ENCODE results near the gene CCDC9B.

The CCDC9B gene

DNA sequence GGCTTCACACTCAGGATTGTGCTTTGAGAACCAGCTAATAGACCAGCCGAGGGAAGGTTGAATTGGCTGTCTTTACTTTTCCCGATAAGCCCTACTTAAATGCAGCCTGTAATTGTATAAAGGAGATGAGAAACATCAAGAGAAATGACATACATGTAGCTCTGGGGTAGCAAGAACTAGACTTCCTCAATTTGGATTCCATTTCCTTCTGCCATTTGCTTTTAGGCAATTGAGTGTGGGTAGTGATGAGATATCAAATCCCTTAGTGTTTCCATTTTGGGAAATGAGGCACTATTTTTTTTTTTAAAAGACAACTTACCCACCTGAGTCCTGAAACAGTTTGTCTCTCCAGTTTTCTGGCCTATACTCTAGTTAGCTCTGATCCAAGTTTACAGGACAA is 15.0 kb downstream of the CCDC9B start:
- no peak for DNase-seq

DNA sequence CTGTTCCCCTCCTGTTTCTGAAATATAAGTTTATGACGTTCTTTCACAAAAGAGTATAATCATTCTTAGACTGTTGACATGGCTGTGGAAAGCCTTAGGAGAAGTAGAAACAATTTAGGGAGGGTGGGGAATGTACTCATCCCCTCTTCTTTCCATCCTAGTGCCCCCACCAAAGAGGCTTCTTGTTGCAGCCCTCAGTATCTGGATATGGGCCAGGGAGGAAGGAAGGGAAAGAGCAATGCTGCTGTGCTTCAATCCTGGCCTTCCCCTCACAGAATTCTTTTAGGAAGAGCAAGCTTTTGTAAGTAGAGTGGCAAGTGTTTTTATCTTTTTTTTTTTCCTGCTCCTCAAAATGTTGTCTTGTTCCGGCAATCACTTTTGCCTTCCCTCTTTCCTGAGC is 15.6 kb downstream of the CCDC9B start:
- no peak for DNase-seq

- DNase-seq, result no peak
Measured at GRCh38 chr15:40323953-40324937, 16.5 kb downstream of the CCDC9B start.

DNA sequence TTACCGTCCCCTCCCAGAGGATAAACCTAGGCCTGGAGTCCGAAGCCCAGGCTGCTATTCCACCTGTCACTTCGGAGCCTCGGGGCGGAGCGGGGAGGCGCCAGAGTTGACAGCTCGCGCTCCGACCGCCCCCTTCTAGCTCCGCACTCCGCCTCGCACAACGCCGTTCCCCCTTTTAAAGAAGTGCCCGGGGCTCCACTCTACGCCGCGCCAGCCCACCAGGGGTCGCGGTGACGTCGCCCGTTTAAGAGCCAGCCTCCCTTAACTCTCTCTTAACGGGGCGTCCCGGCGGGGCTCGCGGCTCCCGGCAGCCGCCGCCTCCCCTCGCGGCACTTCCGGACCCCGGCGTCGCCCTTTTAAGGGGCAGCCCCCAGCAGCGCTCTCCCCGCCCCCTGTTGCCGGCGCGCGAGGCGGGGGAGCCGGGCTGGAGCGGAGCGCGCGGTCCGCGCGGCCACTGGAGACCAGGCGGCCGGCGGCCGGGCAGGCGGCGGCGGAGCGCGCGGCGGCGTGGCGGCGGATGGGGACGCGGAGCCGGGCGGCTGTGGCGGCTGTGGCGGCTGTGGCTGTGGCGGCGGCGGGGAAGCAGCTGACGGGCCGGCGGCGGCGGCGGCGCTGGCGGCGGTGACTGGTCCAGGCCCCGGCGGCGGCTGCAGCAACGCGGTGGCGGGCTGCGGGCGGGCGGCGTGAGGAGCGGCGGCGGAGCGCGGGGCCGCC is 17.3 kb downstream of the CCDC9B start, which contains the start of gene INAFM2:
Gene INAFM2, plus strand, starts transcription at position 454 of the 714 bp plus-strand sequence. CDS start 364 bp downstream, outside the sequence.
- peak; percentile 87 for DNase-seq

GRCh38 chr15:40322531-40323238 is 18.1 kb downstream of the CCDC9B start:
- DNase-seq, result no peak

GRCh38 chr15:40320931-40321371 is 19.8 kb downstream of the CCDC9B start:
- DNase-seq, result peak; percentile 40

- no peak for DNase-seq
Measured at GRCh38 chr15:40320409-40320808, 20.3 kb downstream of the CCDC9B start.

DNA sequence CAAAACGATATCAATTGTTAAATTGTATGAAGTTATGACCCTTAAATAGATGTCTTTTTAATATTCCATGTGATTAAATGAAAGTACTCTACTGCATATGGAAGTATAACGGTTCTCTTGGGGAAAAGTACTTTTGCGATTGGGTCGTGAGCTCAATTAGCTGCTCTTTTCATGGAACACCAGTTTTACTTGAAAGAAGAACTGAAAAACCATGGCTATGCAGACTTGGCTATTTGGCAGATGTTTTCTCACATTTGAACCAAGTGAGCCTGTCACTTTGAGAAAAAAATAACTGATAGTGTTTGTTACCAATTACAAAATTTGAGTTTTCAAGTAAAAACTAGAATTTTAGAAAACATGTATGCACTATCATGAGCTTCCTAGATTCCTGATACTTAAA is 23.2 kb downstream of the CCDC9B start:
- DNase-seq, result no peak

- no peak for DNase-seq
Measured at GRCh38 chr15:40316931-40317330, 23.8 kb downstream of the CCDC9B start.

- DNase-seq, result no peak
Measured at GRCh38 chr15:40314723-40315276, 25.9 kb downstream of the CCDC9B start.

- peak; percentile 46 for DNase-seq
Measured at GRCh38 chr15:40313531-40314398, 27.0 kb downstream of the CCDC9B start.

DNA sequence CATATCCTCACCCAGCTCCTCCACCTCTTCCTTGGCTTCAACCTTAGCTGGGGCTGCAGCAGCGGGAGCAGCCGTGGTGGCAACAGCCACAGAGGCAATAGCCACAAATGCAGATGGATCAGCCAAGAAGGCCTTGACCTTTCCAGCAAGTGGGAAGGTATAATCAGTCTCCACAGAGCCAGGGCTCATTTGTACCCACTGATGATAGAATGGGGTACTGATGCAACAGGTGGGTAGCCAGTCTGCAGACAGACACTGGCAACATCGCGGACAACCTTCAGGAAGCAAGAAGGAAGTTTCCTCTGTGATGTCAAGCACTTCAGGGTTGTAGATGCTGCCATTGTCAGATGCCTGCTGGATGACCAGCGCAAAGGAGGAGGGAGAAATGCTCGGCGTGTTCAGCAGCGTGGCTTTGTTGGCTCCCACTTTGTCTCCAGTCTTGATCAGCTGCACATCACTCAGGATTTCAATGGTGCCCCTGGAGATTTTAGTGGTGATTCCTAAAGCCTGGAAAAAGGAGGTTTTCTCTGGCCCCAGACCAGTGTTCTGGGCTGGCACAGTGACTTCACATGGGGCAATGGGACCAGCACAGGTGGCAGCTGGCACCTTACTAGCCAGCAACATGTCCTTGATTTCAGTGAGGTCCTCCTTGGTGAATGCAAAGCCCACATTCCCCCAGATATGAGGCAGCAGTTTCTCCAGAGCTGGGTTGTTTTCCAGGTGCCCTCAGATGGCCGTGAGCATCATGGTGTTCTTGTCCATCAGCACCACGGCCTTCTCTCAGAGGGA is 28.2 kb downstream of the CCDC9B start:
- DNase-seq, result no peak

- no peak for DNase-seq
Measured at GRCh38 chr15:40310993-40311392, 29.7 kb downstream of the CCDC9B start.

DNA sequence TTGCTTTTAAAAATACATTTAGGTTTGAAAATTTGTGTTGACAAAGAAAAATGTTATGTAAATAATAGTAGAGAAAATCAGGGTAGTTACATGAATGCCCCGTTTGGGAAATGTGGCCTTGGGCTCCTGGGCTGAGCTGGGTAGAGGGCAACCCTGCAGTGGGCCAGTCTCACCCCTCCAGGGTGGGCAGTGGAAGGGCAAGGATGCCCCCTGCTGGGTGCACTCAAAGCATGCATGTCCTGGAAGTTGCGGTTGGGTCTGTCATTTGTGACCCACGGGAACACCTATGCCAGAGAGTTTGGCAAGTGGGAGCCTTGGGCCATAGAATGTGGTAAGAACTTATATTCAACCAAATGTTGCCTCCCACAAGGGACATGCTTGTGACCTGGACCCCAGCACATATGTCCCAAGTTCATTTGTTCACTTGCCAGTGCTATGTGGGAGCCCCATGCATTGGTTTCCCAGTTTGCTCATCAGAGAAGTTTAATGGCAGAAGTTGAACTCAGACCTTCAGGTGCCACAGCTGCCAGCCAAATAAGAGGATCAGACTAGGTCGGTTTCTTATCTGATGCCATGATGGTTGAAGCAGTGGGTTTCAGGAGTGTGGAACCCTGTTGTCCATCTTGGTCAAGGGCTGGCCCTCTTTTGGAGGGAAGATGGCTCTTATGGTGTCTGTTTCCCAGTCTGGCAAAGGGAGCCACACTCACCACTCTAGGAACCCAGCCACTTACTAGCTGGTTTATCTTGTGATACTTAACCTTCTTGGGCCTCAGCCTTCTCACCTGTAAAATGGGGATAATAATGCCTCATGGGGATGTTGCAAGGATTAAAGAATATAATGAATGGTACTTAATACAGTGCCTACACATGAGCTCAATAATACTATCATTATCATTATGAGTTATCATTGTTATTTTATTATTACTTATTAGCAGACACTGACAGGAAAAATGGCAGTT is 30.5 kb downstream of the CCDC9B start:
- DNase-seq, result peak; percentile 12

DNA sequence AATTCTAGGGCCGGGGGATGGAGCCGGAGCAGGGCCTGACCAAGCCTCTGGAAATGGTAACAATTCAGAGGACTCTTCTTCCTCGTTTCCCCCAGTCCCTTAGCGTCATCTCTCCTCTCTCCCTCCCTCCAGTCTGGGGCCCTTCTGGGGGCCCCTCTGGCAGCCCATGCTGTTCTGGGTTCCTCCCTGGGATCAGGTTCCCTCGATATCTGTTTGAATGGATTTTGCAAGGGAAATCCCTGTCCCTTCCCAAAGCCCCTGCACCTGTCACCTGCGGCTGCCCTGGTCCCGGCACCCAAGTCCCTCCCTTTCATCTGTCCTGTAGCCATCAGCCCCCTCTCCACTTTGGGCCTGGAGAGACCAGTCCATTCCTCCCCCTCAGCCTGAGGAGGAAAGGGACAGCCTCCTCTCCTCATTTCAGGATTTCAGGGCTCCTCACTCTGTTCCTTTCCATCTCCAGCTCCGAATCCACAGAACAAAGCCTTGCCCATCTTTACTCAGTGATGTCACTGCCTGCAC is 31.3 kb downstream of the CCDC9B start:
- no peak for DNase-seq

DNA sequence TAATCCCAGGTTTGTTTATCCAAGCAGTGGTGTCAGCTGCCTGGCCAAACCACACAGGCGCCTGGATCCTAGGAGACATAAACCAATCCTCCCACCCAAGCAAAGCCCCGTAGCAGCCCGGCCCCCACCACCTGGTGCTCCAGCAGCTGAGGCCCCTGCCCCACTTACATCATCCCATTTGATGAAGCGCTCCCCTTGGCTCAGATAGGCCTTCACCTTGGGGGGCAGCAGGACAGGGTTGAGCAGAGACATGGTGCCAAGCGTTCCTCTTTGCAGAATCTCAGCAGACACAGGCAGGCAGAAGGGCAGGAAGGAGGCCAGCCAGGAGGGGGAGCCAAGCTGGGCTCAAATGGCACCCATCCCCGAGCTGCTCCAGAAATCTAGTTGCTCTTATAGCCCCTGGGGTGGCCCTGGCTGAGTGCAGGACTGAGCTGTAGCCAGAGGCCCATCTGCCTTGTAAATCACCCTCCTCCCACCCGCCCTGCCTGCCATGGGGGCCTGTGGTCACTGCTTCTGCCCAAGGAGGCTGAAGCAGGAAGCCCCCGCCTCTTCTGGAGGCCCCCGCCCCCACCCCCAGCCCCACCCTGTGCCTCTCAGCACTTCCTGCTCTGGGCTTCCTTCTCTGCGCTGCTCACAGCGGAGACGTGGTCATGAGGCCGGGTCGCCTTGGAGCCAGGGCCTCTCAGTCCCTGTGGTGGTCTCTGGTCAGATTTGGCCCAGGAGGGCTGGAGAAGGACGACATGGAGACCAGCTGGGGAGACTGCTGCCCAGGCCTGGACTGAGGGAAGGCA is 33.1 kb downstream of the CCDC9B start, which contains the start of gene PLCB2:
Gene PLCB2, minus strand, starts transcription at position 515 of the 791 bp plus-strand sequence. Its CDS starts 263 bp downstream, at position 252.
- no peak for DNase-seq

GRCh38 chr15:40306908-40307307 is 33.8 kb downstream of the CCDC9B start:
- no peak for DNase-seq

DNA sequence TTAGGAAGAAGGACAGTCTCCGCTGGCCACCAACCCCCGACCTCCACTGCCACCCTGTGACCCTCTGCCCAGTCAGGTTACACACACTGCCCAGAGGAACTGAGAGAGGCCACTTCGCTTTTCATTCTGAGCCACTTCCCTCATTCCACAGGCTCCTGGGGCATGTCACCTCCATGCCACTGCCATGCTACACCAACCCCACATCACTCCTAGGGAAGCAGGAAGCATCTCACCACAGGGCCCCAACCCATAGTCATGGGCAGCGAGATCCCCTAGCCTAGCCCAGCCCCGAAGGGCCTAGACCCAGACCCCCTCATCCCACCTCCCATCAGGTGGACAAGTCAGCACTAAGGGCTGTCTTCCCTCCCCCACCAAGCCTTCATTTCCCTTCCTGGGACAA is 34.4 kb downstream of the CCDC9B start:
- DNase-seq, result no peak

All from NCI-H774 (cell line).